ENCODE measurements around the gene LMF1. TPM values are rescaled to one million over a fixed set of nuclear protein-coding genes. Genes with fewer than 3 reads are reported as not detected.
A peak's percentile ranks its signal among the peaks of the same experiment; 100 is the strongest.

Gene LMF1
- total and polyA plus RNA-seq, 5 donors from 2014 or later, result 9.9 to 40.0 (median 12.4) TPM

GRCh38 chr16:991773-992172, 21.0 kb upstream of the LMF1 start:
- ATAC-seq (ENCODE audit: low read depth in 2 of 2) (no peak), DNase-seq (no peak)
- H3K4me1 ChIP-seq (ENCODE audit: control insufficient read depth, insufficient read depth, low read length, poor library complexity, severe bottlenecking), result peaks cover 6% of the 10 kb centered on the region
- H3K27me3 ChIP-seq (ENCODE audit: control insufficient read depth, insufficient read depth, low read length), result no peaks in the 10 kb centered on the region
- no peaks in the 10 kb centered on the region for H3K36me3 ChIP-seq (ENCODE audit: control insufficient read depth, insufficient read depth, low read length)
- Mint-ChIP-seq H3K27ac (no peak overlapping the region), H3K27me3 (no peaks in the 10 kb centered on the region), H3K4me3 (no peak overlapping the region), H3K4me1 (peaks cover 0 to 16% (median 6%) of the 10 kb centered on the region in 4 donors), H3K36me3 (no peaks in the 10 kb centered on the region), H3K9me3 (peaks cover 0 to 5% (median 0%) of the 10 kb centered on the region in 7 donors)
- H3K9me3 ChIP-seq (ENCODE audit: control insufficient read depth in 2 of 2, low read length in 2 of 2), result no peaks in the 10 kb centered on the region
- H3K27ac ChIP-seq (ENCODE audit: insufficient read depth, low read length, poor library complexity, severe bottlenecking), result no peak overlapping the region
- no peak overlapping the region for H3K4me3 ChIP-seq (ENCODE audit: low read depth, low read length)

GRCh38 chr16:991345-991744, 20.6 kb upstream of the LMF1 start:
- H3K4me1 Mint-ChIP-seq, result peaks cover 0 to 12% (median 2%) of the 10 kb centered on the region in 4 donors
- no peak overlapping the region for H3K27ac Mint-ChIP-seq
- no peak for DNase-seq

GRCh38 chr16:990516-991291, 19.9 kb upstream of the LMF1 start:
- no peaks in the 10 kb centered on the region for H3K9me3 ChIP-seq (ENCODE audit: control insufficient read depth in 2 of 2, low read length in 2 of 2)
- Mint-ChIP-seq H3K27me3 (no peaks in the 10 kb centered on the region), H3K4me3 (no peak overlapping the region), H3K27ac (peak overlapping the region in 1 of 3 donors; percentile 5), H3K4me1 (peaks cover 0 to 7% (median 2%) of the 10 kb centered on the region in 4 donors), H3K9me3 (peaks cover 0 to 5% (median 0%) of the 10 kb centered on the region in 7 donors), H3K36me3 (no peaks in the 10 kb centered on the region)
- H3K4me1 ChIP-seq (ENCODE audit: control insufficient read depth, insufficient read depth, low read length, poor library complexity, severe bottlenecking), result no peaks in the 10 kb centered on the region
- ATAC-seq (ENCODE audit: low read depth in 2 of 2) (no peak), DNase-seq (no peak)
- no peaks in the 10 kb centered on the region for H3K36me3 ChIP-seq (ENCODE audit: control insufficient read depth, insufficient read depth, low read length)
- H3K4me3 ChIP-seq (ENCODE audit: low read depth, low read length), result no peak overlapping the region
- no peaks in the 10 kb centered on the region for H3K27me3 ChIP-seq (ENCODE audit: control insufficient read depth, insufficient read depth, low read length)
- no peak overlapping the region for H3K27ac ChIP-seq (ENCODE audit: insufficient read depth, low read length, poor library complexity, severe bottlenecking)

More at GRCh38 chr16:991345-991744, 20.6 kb upstream of the LMF1 start:
- H3K4me3 ChIP-seq (ENCODE audit: low read depth, low read length), result no peak overlapping the region
- peaks cover 2% of the 10 kb centered on the region for H3K4me1 ChIP-seq (ENCODE audit: control insufficient read depth, insufficient read depth, low read length, poor library complexity, severe bottlenecking)
- Mint-ChIP-seq H3K27me3 (no peaks in the 10 kb centered on the region), H3K9me3 (peaks cover 0 to 5% (median 0%) of the 10 kb centered on the region in 7 donors), H3K36me3 (no peaks in the 10 kb centered on the region), H3K4me3 (no peak overlapping the region)
- no peak for ATAC-seq (ENCODE audit: low read depth in 2 of 2)
- no peaks in the 10 kb centered on the region for H3K27me3 ChIP-seq (ENCODE audit: control insufficient read depth, insufficient read depth, low read length)
- no peaks in the 10 kb centered on the region for H3K36me3 ChIP-seq (ENCODE audit: control insufficient read depth, insufficient read depth, low read length)
- H3K27ac ChIP-seq (ENCODE audit: insufficient read depth, low read length, poor library complexity, severe bottlenecking), result no peak overlapping the region
- no peaks in the 10 kb centered on the region for H3K9me3 ChIP-seq (ENCODE audit: control insufficient read depth in 2 of 2, low read length in 2 of 2)

- ATAC-seq (ENCODE audit: low read depth in 2 of 2) (no peak), DNase-seq (no peak)
- H3K27me3 ChIP-seq (ENCODE audit: control insufficient read depth, insufficient read depth, low read length), result no peaks in the 10 kb centered on the region
- Mint-ChIP-seq H3K36me3 (no peaks in the 10 kb centered on the region), H3K4me1 (no peaks in the 10 kb centered on the region), H3K27ac (no peak overlapping the region), H3K4me3 (no peak overlapping the region), H3K9me3 (no peaks in the 10 kb centered on the region), H3K27me3 (no peaks in the 10 kb centered on the region)
- no peaks in the 10 kb centered on the region for H3K9me3 ChIP-seq (ENCODE audit: control insufficient read depth in 2 of 2, low read length in 2 of 2)
- H3K36me3 ChIP-seq (ENCODE audit: control insufficient read depth, insufficient read depth, low read length), result no peaks in the 10 kb centered on the region
- H3K4me1 ChIP-seq (ENCODE audit: control insufficient read depth, insufficient read depth, low read length, poor library complexity, severe bottlenecking), result no peaks in the 10 kb centered on the region
- no peak overlapping the region for H3K4me3 ChIP-seq (ENCODE audit: low read depth, low read length)
- H3K27ac ChIP-seq (ENCODE audit: insufficient read depth, low read length, poor library complexity, severe bottlenecking), result no peak overlapping the region
Observed at GRCh38 chr16:989354-989814, 18.6 kb upstream of the LMF1 start.

GRCh38 chr16:988471-989353, 17.9 kb upstream of the LMF1 start:
- Histone ChIP-seq H3K9me3 (ENCODE audit: control insufficient read depth in 2 of 2, low read length in 2 of 2) (no peaks in the 10 kb centered on the region), H3K4me3 (ENCODE audit: low read depth, low read length) (no peak overlapping the region), H3K4me1 (ENCODE audit: control insufficient read depth, insufficient read depth, low read length, poor library complexity, severe bottlenecking) (no peaks in the 10 kb centered on the region), H3K27ac (ENCODE audit: insufficient read depth, low read length, poor library complexity, severe bottlenecking) (no peak overlapping the region), H3K36me3 (ENCODE audit: control insufficient read depth, insufficient read depth, low read length) (no peaks in the 10 kb centered on the region), H3K27me3 (ENCODE audit: control insufficient read depth, insufficient read depth, low read length) (no peaks in the 10 kb centered on the region)
- DNase-seq (no peak), ATAC-seq (ENCODE audit: low read depth in 2 of 2) (no peak)
- H3K9me3 Mint-ChIP-seq, result no peaks in the 10 kb centered on the region
- H3K4me1 Mint-ChIP-seq, result no peaks in the 10 kb centered on the region
- H3K4me3 Mint-ChIP-seq, result no peak overlapping the region
- no peak overlapping the region for H3K27ac Mint-ChIP-seq
- no peaks in the 10 kb centered on the region for H3K27me3 Mint-ChIP-seq
- H3K36me3 Mint-ChIP-seq, result no peaks in the 10 kb centered on the region

GRCh38 chr16:987906-988305, 17.1 kb upstream of the LMF1 start:
- no peak overlapping the region for H3K27ac Mint-ChIP-seq
- Histone ChIP-seq H3K36me3 (ENCODE audit: control insufficient read depth, insufficient read depth, low read length) (no peaks in the 10 kb centered on the region), H3K4me3 (ENCODE audit: low read depth, low read length) (no peak overlapping the region), H3K4me1 (ENCODE audit: control insufficient read depth, insufficient read depth, low read length, poor library complexity, severe bottlenecking) (no peaks in the 10 kb centered on the region), H3K27me3 (ENCODE audit: control insufficient read depth, insufficient read depth, low read length) (no peaks in the 10 kb centered on the region), H3K27ac (ENCODE audit: insufficient read depth, low read length, poor library complexity, severe bottlenecking) (no peak overlapping the region), H3K9me3 (ENCODE audit: control insufficient read depth in 2 of 2, low read length in 2 of 2) (no peaks in the 10 kb centered on the region)
- H3K4me3 Mint-ChIP-seq, result no peak overlapping the region
- H3K9me3 Mint-ChIP-seq, result no peaks in the 10 kb centered on the region
- ATAC-seq (ENCODE audit: low read depth in 2 of 2) (no peak), DNase-seq (no peak)
- H3K27me3 Mint-ChIP-seq, result no peaks in the 10 kb centered on the region
- no peaks in the 10 kb centered on the region for H3K36me3 Mint-ChIP-seq
- H3K4me1 Mint-ChIP-seq, result no peaks in the 10 kb centered on the region

- Histone ChIP-seq H3K27me3 (ENCODE audit: control insufficient read depth, insufficient read depth, low read length) (no peaks in the 10 kb centered on the region), H3K9me3 (ENCODE audit: control insufficient read depth in 2 of 2, low read length in 2 of 2) (no peaks in the 10 kb centered on the region), H3K4me1 (ENCODE audit: control insufficient read depth, insufficient read depth, low read length, poor library complexity, severe bottlenecking) (peaks cover 2% of the 10 kb centered on the region), H3K4me3 (ENCODE audit: low read depth, low read length) (no peak overlapping the region), H3K36me3 (ENCODE audit: control insufficient read depth, insufficient read depth, low read length) (no peaks in the 10 kb centered on the region), H3K27ac (ENCODE audit: insufficient read depth, low read length, poor library complexity, severe bottlenecking) (no peak overlapping the region)
- Mint-ChIP-seq H3K4me1 (peaks cover 0 to 2% (median 0%) of the 10 kb centered on the region in 4 donors), H3K9me3 (no peaks in the 10 kb centered on the region), H3K27ac (no peak overlapping the region), H3K4me3 (no peak overlapping the region), H3K27me3 (no peaks in the 10 kb centered on the region), H3K36me3 (no peaks in the 10 kb centered on the region)
- ATAC-seq (ENCODE audit: low read depth in 2 of 2) (no peak), DNase-seq (no peak)
Observed at GRCh38 chr16:986925-987582, 16.3 kb upstream of the LMF1 start.
